Activated gamma-delta T cell (primary cell): Measurements from ENCODE around the gene PTPN23.
"Not testable (repeated sequence)": the region's sequence is repeated elsewhere in the genome, so short reads cannot be mapped to it uniquely, and the experiment has no call there.

ENCODE experiments used
- DNase-seq: peaks from one replicate; lab custom pipeline; 2025; lab: John Stamatoyannopoulos, UW

Gene PTPN23

DNA sequence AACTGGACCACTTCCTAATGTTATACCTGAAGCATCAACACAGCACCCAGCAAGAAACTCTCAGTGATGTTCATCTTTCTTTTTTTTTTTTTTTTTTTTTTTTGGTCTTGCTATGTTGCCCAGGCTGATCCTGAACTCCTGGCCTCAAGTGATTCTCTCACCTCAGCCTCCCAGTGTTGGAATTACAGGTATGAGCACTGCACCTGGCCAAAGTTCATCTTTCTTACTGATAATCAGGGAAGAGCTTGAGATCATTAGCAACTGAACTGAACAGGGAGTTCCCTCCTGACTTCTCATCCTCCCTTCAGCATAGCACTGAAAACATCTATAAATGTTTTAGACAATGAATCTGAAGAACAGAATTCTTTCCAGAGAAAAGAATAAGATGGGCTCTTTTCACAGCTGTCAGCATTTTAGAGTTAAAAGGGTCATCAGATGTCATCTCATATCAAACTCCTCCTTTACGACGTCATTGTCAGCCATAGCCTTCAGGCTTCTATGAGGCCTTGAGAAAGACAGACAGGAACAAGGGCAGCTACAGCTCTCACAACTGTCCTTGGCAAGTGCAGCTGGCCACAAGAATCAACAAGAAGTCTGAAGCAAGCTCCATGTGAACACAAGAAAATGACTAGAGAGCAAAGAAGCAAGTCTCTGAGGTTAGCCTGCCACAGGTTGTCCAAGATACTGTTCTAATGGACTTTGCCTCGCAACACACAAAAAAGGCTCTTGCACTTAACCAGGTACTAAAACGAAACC is 61.2 kb downstream of the PTPN23 start:
- no peak for DNase-seq

DNA sequence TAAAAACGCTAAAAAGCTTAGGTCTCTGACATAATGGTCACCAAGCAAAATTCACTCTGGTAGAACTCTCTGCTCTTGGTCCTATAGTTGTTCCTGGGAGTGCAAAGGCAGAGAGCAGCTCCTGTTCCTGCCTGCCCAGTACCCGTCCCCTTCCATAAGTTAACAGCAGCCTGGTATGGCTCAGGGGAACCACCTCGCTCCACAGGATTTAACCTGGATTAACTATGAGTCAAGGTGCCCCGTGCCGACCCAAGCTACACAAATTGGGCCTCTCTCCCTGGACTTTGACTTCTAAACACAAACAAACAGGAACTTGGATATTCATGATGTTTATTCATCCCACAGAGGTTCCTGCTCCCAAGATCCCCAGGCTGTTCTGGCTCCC is 62.8 kb downstream of the PTPN23 start:
- DNase-seq: no peak

DNA sequence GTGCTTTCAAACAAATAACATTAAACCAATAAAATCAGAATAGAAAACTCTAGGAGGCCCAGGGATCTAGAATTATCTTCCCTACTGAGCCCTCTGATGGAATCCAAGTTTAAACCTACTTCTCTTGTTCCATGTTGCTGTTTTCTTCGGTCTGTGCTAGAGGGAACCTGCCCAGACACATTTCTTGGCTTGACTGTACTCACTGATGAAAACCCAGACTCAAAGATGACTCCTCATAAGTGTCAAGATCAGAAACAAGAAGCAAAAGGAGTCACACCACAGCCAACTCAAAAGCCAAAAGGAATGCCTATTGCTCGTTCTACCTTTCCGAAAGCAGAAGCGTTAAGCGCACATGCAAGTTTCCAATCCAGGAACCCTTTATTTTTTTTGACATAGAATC is 63.3 kb downstream of the PTPN23 start:
- DNase-seq: no peak

DNA sequence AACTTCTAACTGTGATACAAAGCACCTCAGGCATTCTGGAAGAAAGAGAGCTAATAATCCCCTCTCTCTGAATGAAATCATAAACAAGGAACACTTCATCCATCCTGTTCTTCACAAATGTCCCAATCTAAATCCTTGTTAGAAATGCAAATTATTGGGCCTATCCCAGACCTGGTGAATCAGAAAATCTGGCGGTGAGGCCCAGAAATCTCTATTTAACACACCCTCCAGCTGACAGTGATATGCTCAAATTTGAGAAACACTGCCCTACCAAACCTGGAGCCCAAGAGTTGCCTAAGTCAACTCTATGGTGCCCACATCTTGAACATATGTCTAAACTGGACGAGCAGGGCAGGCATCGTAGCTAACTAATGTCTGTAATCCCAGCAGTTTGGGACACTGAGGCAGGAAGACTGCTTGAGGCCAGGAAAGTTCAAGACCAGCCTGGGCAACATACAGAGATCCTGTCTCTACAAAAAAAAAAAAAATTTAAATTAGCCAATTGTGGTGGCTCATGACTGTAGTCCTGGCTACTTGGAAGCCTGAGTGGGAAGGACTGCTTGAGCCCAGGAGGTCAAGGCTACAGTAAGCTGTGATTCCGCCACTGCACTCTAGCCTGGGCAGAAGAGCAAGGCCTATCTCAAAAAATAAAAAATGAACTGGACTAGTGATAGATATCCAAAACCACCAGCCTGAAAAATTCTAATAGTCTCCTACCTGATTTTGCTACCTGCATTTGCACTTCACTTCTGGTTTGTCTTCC is 71.8 kb downstream of the PTPN23 start:
- no peak for DNase-seq

DNA sequence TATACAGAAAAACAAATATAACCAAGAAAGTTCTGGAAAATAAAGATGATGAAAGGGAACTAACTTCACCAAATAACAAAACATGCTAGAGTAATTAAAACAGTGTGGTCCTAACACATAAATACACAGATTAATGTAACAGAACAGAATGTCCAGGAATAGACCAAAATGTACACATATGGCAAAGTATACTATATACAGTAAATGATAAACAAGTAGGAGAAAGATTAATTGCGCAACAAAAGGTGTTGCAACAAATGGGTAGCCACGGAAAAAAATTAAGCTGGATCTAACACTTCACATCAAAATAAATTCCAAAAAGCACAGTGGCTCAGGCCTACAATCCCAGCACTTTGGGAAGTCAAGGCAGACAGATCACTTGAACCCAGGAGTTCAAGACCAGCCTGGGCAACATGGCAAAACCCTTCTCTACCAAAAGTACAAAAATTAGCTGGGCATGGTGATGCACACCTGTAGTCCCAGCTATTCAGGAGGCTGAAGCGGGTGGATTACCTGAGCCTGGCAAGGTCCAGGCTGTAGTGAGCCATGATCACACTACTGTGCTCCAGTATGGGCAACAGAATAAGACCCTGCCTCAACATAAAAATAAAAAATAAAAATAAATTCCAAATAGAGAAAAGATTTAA is 75.1 kb downstream of the PTPN23 start:
- DNase-seq: no peak

DNA sequence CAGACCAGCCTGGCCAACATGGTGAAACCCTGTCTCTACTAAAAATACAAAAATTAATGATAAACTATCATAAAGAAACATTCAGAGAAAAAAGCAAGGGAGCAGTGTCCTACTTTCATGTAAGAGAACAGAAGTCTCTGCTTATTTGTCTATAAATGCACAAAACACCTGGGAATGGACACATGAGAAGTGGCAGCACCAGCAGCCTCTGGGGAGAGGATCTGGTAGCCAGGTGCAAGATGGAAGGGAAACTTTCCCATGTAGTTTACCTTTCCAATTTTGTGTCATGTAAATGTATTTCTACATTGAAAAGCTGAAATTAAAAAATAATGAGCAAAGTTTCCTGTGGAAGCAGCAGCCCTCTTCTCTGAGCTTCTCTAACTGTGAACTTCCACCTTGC is 76.2 kb downstream of the PTPN23 start:
- DNase-seq: no peak

DNA sequence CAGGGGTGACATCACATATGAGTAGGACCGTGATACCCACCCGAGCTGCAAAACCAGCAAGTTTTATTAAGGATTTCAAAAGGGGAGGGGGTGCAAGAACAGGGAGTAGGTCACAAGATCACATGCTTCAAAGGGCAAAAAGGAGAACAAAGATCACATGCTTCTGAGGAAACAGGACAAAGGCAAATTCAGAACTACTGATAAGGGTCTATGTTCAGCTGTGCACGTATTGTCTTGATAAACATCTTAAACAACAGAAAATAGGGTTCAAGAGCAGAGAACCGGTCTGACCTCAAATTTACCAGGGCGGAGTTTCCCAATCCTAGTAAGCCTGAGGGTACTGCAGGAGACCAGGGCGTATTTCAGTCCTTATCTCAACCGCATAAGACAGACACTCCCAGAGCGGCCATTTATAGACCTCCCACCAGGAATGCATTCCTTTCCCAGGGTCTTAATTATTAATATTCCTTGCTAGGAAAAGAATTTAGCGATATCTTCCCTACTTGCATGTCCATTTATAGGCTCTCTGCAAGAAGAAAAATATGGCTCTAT is 78.8 kb downstream of the PTPN23 start:
- DNase-seq: not testable (repeated sequence)
